ENCODE data around the gene HBB.

DNA sequence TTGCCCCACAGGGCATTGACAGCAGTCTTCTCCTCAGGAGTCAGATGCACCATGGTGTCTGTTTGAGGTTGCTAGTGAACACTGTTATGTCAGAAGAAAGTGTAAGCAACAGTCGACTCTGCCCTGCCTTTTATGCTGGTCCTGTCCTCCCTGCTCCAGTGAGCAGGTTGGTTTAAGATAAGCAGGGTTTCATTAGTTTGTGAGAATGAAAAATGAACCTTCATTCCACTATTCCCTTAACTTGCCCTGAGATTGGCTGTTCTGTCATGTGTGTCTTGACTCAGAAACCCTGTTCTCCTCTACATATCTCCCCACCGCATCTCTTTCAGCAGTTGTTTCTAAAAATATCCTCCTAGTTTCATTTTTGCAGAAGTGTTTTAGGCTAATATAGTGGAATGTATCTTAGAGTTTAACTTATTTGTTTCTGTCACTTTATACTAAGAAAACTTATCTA is 7.5 kb upstream of the HBB start, which contains the start of gene HBD:
- TF ChIP-seq POLR2A (IDR thresholded peaks at IDR 0.05; ENCODE audit: low read depth, low read length) (no peak), SPI1 (IDR thresholded peaks at IDR 0.05; ENCODE audit: low read depth, low read length) (no peak), POLR2AphosphoS5 (IDR thresholded peaks at IDR 0.05; ENCODE audit: low read depth, low read length) (no peak), TAF1 (IDR thresholded peaks at IDR 0.05; ENCODE audit: low read depth, low read length) (no peak)
